HG03025 (cell line): ENCODE measurements around the gene BIVM.
"Not testable (repeated sequence)": the region's sequence is repeated elsewhere in the genome, so short reads cannot be mapped to it uniquely, and the experiment has no call there.

Experiments
- ATAC-seq: cut with Tn5 transposase; IDR thresholded peaks from one replicate; pipeline ENCODE4 v1.9.1; 2021; ENCODE audit warnings: mild to moderate bottlenecking, moderate library complexity; ENCODE audit not compliant: unreplicated experiment, low FRiP score

BIVM gene, protein sequence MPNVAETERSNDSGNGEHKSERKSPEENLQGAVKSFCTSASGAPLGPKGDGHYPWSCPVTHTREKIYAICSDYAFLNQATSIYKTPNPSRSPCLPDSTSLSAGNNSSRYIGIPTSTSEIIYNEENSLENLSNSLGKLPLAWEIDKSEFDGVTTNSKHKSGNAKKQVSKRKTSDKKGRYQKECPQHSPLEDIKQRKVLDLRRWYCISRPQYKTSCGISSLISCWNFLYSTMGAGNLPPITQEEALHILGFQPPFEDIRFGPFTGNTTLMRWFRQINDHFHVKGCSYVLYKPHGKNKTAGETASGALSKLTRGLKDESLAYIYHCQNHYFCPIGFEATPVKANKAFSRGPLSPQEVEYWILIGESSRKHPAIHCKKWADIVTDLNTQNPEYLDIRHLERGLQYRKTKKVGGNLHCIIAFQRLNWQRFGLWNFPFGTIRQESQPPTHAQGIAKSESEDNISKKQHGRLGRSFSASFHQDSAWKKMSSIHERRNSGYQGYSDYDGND

GRCh38 chr13:102798581-102799425 is at the start of gene BIVM, which contains the start of gene POGLUT2:
Gene BIVM, plus strand, starts transcription at chr13:102799119. Its CDS starts 8,149 bp downstream, at chr13:102807268.
Gene POGLUT2, minus strand, starts transcription at chr13:102798976. Its CDS starts 306 bp downstream, at chr13:102798670.
- ATAC-seq = peak; percentile 79

GRCh38 chr13:102751886-102752285 is 47.0 kb upstream of the BIVM start:
- no peak for ATAC-seq

DNA sequence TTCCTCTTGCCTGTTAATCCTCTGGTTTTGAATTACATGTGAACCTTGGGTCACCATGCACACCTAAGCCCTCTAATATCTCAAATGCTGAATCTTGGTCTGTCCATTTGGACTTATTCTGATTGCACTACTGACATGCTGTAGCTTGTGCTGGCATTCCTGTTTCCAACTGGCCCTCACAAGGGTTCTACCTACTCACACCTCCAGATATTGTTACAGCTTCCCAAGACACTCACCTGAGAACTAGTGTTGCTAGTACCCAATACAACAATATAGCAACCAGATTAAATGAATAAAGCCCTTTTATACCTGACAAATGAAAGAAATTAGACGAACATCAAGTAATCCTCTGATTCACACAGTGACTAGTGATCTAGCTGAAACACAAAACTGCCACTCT is 41.9 kb upstream of the BIVM start:
- no peak for ATAC-seq

- no peak for ATAC-seq
These were observed 40.1 kb upstream of the BIVM start for GRCh38 chr13:102758842-102759241.

GRCh38 chr13:102761071-102761470 is 37.8 kb upstream of the BIVM start:
- no peak for ATAC-seq

DNA sequence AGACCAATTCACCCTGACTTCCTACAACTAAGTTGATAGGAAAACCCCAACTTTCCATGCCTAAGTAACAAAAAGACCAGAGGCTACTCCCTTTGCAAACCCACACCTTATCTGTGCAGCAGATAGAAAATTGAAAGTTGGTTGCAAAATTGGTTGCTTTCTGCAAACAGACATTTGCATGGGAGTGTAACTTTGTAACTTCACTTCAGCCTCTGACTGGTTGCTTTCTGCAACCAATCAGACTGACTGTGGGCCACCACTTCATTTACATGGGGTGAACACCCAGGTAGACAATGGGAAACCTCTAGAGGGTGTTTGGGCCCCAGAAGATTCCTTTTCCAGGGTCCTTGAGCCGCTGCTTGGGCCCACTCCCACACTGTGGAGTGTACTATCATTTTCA is 35.2 kb upstream of the BIVM start:
- no peak for ATAC-seq

DNA sequence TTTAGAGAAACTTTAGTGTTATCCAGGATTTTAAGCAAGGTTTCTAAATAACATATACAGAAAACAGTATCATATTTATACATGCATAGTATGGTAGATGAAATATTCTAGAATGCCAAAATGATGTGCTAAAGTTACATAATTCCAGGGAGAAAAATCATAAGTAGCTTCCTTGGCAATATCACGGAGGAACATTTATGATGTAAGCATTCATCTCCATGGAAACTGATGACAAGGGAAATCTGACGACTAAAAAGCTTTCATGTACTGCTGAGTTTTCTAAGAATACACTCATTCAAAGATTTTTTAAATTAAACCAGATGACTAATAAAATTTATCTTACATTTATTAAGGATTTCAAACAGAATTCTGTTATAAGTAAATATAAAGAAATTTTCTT is 30.0 kb upstream of the BIVM start:
- ATAC-seq = no peak

- ATAC-seq = no peak
These were observed 29.2 kb upstream of the BIVM start for GRCh38 chr13:102769679-102770078.

DNA sequence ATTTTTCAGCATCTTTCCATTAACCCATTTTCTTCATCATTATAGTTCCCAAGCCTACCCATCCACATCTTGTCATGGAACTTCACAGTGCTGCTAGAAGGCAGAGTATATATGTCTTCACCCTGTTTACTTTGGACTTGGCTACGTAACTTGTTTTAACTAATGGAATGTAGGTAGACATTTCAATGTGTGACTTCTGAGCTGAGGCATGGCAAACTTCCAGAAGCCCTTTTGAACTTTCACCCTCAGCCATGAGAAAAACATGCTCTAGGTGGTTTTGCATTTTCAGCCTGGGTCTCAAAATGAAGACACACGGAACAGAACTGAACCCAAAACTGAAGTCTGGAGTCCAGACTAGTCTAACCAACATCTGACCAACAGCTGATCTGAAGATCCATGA is 28.5 kb upstream of the BIVM start:
- ATAC-seq = no peak

- no peak for ATAC-seq
These were observed 27.4 kb upstream of the BIVM start for GRCh38 chr13:102771298-102772041.

GRCh38 chr13:102772042-102772425 is 26.9 kb upstream of the BIVM start:
- ATAC-seq = no peak

GRCh38 chr13:102773441-102774213 is 25.3 kb upstream of the BIVM start, which contains the start of gene TEX30:
Gene TEX30, minus strand, starts transcription at chr13:102773786. Its CDS starts 3,760 bp downstream, at chr13:102770026.
- peak; percentile 91 for ATAC-seq

DNA sequence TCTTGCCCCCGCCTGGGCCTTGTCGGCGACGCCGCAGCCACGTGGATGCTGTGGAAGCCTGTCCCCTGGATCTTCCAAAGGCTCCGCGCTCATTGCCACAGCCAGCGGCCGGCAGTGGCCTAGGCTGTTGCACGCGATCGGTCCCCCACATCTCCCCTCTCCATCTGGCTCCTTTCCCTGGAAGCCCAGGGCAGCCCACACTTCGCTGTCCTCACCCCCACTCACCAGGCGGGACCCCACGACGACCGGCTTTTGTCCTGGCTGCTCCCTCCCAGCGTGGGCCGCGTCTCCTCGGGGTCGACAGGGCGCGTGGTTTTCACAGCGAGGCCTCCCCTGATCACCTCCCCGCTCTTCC is 24.7 kb upstream of the BIVM start:
- ATAC-seq = no peak

DNA sequence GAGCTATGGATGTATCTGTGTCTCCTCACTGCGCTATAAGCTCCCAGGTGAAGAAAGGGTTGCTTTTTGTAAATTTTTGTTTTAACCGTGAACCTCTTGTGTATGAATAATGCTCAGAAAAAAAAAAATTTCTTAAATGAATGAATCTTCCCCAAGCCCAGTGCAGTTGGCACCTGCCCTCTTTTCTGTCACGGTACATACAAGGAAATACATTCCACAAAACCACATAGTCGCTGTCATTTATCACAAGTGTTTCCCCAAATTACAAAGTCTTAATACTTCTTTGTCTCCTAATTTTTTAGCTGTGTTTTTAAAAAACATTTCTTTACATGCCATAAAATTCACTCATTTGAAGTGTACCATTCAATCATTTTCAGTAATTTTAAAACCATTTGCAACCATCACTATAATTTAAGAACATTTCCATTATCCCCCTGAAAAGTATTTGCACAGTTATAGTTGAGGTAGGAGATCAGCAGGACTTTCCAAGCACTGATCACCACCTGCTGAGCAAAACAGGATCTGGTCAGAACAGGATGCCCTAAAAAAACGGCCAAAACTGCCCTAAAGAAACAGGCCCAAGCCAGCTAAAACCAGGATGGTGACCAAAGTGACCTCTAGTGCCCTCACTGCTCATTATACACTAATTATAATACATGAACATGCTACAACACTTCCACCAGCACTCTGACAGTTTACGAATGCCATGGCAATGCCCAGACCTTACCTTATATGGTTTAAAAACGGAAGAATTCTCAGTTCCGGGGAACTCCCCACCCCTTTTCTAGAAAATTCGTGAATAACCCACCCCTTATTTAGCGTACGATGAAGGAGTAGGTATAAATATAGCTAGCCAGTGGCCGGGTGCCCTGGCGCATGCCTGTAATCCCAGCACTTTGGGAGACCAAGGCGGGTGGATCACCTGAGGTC is 24.1 kb upstream of the BIVM start:
- ATAC-seq = no peak

DNA sequence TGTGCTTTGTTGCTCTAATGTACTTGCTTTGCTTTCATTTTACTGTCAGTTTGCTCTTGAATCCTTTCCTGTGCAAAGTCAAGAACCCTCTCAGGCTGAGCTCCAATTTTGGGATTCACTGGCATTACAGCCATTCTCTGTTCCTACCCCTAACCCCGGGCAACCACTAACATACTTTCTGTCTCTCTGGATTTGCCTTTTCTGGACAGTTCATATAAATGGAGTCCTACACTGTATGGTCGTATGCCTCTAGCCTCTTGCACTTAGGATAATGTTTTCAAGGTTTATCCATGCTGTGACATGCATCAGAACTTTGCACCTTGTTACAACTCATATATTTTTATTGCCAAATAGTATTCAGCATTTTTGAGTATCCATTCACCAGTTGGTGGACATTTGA is 22.6 kb upstream of the BIVM start:
- no peak for ATAC-seq

DNA sequence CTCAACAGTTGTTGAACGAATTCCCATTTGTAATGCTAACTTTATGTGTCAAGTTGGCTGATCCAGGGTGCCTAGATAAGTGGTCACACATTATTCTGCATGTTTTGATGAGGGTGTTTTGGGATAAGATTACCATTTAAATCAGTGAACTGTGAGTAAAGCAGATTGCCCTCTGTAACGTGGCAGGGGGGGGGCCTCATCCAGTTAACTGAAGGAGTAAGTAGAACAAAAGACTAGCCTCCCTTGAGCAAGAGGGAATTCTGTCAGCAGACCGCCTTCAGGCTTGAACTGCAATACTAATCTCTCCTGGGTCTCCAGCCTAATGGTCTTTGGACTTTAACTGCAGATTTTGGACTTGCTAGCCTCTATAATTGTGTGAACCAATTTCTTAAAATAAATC is 21.2 kb upstream of the BIVM start:
- no peak for ATAC-seq

- ATAC-seq = no peak
These were observed 19.3 kb upstream of the BIVM start for GRCh38 chr13:102779436-102780159.

DNA sequence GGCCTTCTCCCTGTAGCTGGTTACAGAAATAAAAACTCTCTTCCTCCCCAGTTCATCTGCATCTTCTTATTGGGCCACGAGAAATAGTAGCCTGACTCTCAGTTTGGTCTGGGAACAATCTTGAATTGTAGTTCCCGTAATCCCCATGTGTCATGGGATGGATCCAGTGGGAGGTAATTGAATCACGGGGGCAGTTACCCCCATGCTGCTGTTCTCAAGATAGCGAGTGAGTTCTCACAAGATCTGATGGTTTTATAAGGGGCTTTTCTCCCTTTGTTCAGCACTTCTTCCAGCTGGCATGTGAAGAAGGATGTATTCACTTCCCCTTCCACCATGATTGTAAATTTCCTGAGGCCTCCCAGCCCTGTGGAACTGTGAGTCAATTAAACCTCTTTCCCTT is 18.3 kb upstream of the BIVM start:
- ATAC-seq = not testable (repeated sequence)
